ENCODE measurements around the gene PHF20. TPM values are rescaled to one million over a fixed set of nuclear protein-coding genes. Genes with fewer than 3 reads are reported as not detected.
"Not testable (repeated sequence)": the region's sequence is repeated elsewhere in the genome, so short reads cannot be mapped to it uniquely, and the experiment has no call there.

PHF20 gene
- total and polyA plus RNA-seq, 2 of the 8 experiments (the other 6 are each of a cell fraction or from before 2014, with no cell fraction given), result 25.6 to 70.1 TPM

DNA sequence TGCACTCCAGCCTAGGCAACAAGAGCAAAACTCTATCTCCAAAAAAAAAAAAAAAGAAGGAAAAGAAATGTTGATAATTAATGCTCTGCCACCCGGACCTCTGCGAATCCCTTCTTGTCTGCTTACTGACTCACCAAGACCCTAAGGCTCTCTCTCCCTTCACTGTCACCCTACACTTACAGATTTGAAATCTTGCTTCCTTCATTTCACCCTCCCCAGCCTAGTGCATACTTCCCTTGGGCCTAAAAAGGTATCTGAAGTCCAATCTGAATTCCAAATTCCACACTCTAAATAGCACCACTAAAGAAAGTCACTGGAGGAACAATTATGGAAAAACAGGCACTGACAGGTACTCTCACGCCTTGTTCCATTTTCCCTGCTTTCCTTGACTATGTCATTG is 9.4 kb upstream of the PHF20 start (continued):
- TF ChIP-seq BCL11A (IDR thresholded peaks at IDR 0.05; ENCODE audit: low read depth in 2 of 2, low read length in 2 of 2), result no peak
- no peak for TF ChIP-seq KDM4A (IDR thresholded peaks at IDR 0.05; ENCODE audit: low read depth, low read length, severe bottlenecking)
- TF ChIP-seq SAP30 (IDR thresholded peaks at IDR 0.05; ENCODE audit: insufficient read depth, insufficient replicate concordance, low read length), result no peak
- TF ChIP-seq SP4 (IDR thresholded peaks at IDR 0.05; ENCODE audit: low read length), result no peak

DNA sequence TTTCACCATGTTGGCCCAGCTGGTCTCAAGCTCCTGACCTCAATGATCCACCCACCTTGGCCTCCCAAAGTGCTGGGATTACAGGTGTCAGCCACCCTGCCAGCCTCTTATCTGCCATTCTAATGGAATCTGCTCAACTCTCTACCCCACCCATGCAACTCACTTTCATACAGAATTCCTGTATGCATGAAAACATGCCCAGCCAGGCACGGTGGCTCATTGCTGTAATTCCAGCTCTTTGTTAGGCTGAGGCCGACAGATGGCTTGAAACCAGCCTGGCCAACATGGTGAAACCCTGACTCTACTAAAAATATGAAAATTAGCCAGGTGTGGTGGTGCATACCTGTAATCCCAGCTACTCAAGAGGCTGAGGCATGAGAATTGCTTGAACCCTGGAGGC is 6.9 kb upstream of the PHF20 start:
- H3K14ac ChIP-seq (ENCODE audit: insufficient read length), result not testable (repeated sequence)
- CTCF ChIA-PET (ENCODE audit: partially characterized antibody), result interaction anchor here (1.0 kb wide), 1 partner anchor 22 kb away, joined by 3 read pairs; no protein-coding TSS in a partner anchor

More for the DNA sequence above, 6.9 kb upstream of the PHF20 start:
- WGBS, 2 experiments (ENCODE audit: extremely low coverage in 1 of 2, insufficient coverage in 1 of 2, insufficient read length in 1 of 2, insufficient replicate concordance in 2 of 2, low coverage in 1 of 2, low lambda C conversion rate in 2 of 2, missing lambda C conversion rate in 1 of 2), result 83% methylated on average over 2 of the region's 2 CpGs; no CpG with 5 or more reads in 1 of the 2 experiments
- H3K4me3 ChIP-seq (ENCODE audit: extremely low read depth in 1 of 4, insufficient read depth in 2 of 4, low read depth in 3 of 4, low read length in 4 of 4); H4K5ac ChIP-seq (ENCODE audit: insufficient read length, low read depth, low read length); H3K27ac ChIP-seq (ENCODE audit: low read depth, low read length); H3K56ac ChIP-seq (replicated peaks; ENCODE audit: insufficient read length, low read depth, low read length); H3K9ac ChIP-seq (replicated peaks in 1 of 4; ENCODE audit: extremely low read depth in 1 of 4, low read depth in 3 of 4, low read length in 3 of 4); H2BK20ac ChIP-seq (ENCODE audit: low read length); H2BK120ac ChIP-seq (replicated peaks; ENCODE audit: low read depth, low read length); DNase-seq (ENCODE audit: low read depth in 1 of 2, low spot score in 2 of 2); H4K8ac ChIP-seq (ENCODE audit: extremely low read depth, insufficient read depth, low read length); H3K23ac ChIP-seq (ENCODE audit: insufficient read length); H3K79me1 ChIP-seq (ENCODE audit: low read depth, low read length); H3K27me3 ChIP-seq (replicated peaks in 1 of 4; ENCODE audit: control insufficient read depth in 3 of 4, extremely low read depth in 1 of 4, insufficient read depth in 3 of 4, low read length in 3 of 4); H3K4me1 ChIP-seq (replicated peaks in 1 of 4; ENCODE audit: control insufficient read depth in 3 of 4, insufficient read depth in 4 of 4, low read length in 3 of 4); FAIRE-seq; H3K18ac ChIP-seq (ENCODE audit: extremely low read depth, low read length); H2BK15ac ChIP-seq (ENCODE audit: low read length); H3K36me3 ChIP-seq (ENCODE audit: control insufficient read depth in 2 of 4, insufficient read depth in 4 of 4, low read length in 3 of 4); H4K20me1 ChIP-seq (replicated peaks in 1 of 2; ENCODE audit: control insufficient read depth in 1 of 2, insufficient read depth in 2 of 2, low read length in 2 of 2); H2BK12ac ChIP-seq (ENCODE audit: low read depth, low read length); H3K4me2 ChIP-seq (ENCODE audit: insufficient read depth in 1 of 2, low read depth in 2 of 2, low read length in 2 of 2); H2AK5ac ChIP-seq (ENCODE audit: low read depth, low read length); H4K91ac ChIP-seq (replicated peaks; ENCODE audit: insufficient read length, low read length); H3K23me2 ChIP-seq (ENCODE audit: low read depth, low read length); H3K9me3 ChIP-seq (ENCODE audit: insufficient read depth in 2 of 2, low read depth in 1 of 2, low read length in 1 of 2); H2BK5ac ChIP-seq (ENCODE audit: low read depth, low read length); H3K4ac ChIP-seq (replicated peaks; ENCODE audit: insufficient read length, low read depth, low read length); H2AFZ ChIP-seq (ENCODE audit: low read length); H3K79me2 ChIP-seq (ENCODE audit: control insufficient read depth in 1 of 2, insufficient read depth in 2 of 2, low read length in 2 of 2): not testable (repeated sequence)
- POLR2A ChIA-PET (ENCODE audit: partially characterized antibody), result interaction anchor here (0.8 to 10.6 kb wide), 7 partner anchors 10 to 50 kb away, joined by 3 to 167 read pairs (median 5); partner anchors contain the start of gene RBM39
